ENCODE results near the gene GNA14.
A peak's percentile ranks its signal among the peaks of the same experiment; 100 is the strongest.
"Not testable (repeated sequence)": the region's sequence is repeated elsewhere in the genome, so short reads cannot be mapped to it uniquely, and the experiment has no call there.

Gene GNA14

DNA sequence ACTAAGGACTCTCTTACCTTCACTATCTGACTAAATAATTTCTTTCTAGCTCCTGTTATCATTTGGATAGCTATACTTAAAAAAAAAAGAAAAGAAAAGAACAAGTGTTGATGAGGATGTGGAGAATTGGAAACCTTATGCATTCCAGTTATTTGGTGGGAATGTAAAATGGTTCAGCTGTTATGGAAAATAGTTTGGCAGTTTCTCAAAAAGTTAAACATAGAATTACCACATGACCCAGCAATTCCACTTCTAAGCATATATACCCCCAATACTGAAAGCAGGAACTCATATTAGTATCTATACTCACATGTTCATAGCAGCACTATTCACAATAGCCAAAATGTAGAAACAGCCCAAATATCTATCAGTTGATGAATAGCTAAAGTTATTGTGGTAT is 61.1 kb downstream of the GNA14 start:
- no peak for DNase-seq

DNA sequence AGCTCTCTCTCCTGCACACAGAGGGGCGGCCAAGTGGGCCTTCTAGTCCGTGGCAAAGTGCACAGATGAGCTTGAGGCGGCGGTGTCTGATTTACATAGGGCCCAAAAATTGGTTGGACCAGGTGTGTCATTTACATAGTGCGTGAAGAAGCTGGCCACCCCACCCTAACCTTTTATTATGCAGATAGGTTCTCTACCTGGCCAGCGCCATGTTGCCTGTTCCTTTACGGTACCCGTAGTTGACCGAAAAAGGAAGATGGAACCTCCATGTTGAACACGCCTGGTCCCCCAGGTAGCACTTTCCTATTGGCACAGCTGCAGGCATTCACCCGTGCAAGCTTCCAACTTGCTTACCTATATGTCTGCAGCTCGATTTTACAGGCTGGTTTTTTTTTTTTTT is 61.5 kb downstream of the GNA14 start:
- no peak for DNase-seq

DNA sequence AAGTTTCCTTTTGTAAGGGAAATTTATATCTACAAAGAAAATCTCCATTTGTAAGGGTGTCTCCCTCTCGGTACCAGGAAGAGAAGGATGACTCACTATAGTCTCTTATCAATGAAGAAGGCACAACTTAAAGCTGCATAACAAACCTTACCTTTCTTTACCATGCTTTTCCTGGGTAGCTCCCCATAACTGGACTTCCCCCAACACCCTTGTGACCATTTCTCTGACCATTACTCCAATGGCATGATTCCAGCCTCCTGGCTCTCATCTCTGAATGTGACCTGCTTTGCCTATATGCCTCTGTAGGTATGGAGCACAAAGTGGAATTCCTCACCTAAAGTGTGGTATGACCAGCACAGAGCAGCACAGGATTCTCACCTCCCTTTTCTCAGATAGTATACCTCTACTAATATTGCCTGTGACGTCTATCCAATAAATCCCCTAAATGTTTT is 62.8 kb downstream of the GNA14 start:
- DNase-seq: peak; percentile 70

DNA sequence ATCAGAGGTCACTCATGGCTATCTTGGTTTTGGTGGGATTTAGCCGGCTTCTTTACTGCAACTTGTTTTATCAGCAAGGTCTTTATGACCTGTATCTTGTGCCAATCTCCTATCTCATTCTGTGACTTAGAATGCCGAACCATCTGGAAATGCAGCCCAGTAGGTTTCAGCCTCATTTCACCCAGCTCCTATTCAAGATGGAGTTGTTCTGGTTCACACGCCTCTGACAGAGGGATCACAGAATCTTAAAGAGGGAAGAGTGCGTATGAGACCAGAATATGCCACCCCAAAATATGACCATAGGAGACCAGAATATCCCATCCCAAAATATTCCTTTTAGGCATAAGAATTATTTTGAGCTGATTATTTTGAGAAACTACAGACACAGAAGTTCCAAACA is 63.2 kb downstream of the GNA14 start:
- DNase-seq: not testable (repeated sequence)

DNA sequence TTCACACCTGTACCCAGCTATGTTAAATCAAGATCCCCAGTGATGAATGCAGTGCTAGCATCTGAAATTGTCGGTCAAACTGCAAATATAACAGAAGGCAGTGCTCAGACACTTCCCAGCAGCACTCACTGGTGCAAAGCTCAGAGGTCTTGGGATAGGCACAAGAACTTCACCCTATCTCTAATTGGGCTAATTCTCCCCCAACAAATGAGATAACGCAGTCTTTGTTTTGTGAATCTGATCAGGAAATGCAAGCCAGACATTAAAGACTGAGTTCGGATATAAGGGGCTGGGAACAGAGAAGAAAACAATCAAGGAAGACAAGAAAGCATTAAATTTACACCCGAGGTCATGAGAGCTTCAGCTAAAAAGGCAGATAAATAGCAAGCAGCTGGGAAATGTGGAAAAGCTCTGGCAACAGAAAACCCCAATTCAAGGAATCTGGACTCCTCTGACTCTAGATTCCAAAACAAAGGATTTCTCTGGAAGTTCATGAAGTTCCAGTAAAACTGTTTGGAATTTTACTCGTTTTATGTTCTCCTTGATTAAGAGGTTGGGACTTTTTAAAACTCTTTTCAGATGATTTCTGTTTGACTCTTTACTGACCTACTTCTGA is 65.1 kb downstream of the GNA14 start:
- no peak for DNase-seq

DNA sequence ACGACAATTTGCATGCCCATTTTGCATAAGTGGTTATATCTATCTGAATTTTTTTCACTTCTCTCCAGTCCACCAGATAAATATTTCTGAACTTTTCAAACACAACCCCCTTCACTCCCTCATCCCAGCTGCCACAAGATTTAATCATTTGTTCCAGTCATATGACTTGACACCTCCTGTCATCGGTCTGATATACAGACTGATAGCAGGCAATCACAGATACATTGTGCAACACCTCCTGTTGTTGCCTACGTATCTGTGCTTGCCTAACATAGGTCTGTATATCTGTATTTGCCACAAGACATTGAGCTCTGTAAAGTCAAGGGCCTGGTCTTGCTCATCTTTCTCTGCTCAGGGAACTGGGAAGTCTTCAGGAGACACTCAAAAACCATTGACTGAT is 65.6 kb downstream of the GNA14 start:
- peak; percentile 74 for DNase-seq

DNA sequence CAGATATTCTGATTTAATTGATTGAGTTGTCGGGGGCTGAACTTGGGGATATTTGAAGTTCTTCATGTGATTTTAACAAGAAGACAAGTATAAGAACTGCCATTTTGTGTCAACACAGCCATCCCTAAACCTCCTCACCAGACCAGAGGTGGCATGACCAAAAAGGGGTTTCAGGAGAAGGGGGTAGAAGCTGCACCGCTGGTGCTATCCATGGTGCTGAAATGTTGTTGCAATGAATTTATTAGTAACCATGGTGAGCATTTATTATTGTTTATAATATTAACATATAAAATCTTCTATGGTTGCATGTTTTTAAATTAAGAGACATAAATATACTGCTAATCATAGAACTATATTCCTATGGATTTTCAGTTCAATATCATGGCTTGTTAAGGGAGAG is 72.3 kb downstream of the GNA14 start:
- DNase-seq: peak; percentile 77

DNA sequence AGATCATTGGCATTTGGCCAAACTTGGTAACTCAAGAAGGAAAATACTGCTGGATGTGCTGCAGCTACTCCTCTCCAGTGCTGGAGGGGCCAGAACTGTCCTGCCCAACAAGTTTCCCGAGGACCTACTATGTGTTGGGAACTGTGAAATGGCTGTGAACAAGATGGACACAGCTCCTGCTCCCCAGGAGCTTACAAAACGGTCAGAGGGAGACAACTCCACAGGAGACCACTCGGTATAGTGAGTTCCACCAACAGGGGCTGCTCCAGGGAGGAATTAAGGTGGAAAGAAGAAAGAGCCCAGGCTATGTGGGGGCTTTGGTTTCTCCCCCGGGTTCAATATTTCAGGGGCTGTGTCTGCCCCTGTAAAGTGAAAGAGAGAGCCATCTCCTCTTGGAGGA is 78.8 kb downstream of the GNA14 start:
- DNase-seq: no peak

DNA sequence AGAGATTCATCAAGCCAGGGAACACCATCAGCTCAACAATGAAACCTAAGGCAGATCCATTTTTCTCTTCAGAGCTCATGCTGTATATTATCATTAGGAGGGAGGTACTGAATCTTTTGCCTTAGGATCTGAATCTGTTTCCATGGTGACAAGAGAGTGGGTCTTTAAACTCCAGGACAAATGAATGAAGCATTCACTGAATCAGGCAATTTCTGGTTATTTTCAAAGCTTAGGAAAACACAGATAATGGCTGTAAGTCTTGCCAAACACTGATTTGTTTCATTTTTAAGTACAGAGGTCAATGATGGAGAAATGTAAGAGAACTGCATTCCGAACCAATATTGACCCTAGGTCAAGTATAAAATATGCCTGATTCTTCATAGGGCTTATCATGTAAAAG is 84.9 kb downstream of the GNA14 start:
- no peak for DNase-seq

DNA sequence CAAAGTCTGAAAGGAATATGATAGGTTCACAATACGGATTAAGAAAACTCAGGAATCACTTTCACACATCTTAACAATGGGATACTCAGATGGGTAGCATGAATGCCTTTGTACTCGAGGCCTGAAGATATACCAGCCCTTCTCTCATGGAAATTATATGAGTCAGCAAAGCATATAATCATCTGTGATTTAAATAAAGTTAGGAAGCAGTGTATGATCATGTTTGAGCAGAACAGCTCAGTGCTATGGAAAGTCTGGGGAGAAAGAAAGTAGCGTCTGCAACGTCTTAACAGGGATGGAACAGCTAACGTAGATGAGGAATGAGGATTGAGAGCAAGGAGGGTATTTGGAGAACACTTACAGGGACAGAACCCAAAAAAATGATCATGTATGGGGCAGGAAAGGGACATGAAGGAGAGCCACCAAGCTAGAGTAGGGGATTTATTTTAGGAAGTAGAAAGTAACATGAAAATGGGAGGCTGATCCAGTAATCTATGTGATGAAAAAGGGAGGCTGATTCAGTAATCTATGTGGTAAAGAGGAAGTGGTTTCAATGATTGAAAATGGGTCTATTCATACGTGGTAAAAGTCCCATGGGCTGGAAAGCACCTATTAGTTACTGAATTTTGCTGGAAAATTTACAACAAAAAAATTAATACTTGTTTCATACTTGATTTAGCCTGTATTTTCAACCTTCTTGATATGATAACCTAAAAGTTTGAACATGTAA is 85.9 kb downstream of the GNA14 start:
- peak; percentile 12 for DNase-seq

DNA sequence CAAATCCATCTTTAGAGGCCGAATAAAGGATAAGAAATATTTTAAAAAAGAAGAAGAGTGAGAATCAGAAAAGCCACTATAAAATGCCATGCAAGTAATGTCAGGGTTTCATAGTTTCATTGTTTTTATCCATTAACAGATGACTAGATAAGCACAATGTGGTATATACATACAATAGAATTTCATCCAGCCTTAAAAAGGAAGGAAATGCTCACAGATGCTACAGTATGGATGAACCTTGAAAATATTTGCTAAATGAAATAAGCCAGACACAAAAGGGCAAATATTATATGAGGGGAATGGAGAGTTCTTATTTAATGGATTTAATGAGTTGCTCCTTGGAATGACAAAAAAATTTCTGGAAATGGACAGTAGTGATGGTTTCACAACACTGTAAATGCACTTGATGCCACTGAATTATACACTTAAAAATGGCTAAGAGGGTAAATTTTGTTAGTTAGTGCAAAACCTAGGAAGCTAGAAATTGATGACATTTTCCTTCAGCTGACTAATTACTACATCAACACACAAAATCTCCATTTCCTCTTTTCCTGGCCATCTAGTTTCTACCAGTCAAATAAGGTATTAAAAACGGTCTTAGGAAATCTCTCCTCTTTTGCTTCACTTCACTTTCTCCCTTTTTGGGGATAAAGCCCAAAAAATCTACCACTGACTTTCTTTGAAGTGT is 86.6 kb downstream of the GNA14 start:
- peak; percentile 12 for DNase-seq

DNA sequence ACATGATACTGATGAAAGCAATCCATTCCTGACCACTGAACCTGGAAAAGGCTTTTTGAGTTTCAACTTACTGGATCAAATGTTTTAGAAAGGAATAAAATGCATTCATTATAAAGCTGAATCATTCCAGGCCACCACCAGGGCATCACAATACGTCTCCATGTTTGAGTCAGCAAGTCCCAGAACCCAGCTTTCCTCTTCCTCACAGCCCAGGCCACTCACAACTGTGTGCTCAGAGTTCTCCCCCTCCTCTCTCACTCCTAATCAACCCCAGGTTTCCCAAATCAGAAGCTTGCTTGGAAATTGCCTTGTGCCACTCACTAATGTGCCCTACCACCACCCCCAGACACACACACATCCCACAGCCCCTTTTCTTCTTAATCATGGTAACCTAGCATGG is 91.7 kb downstream of the GNA14 start:
- DNase-seq: no peak

DNA sequence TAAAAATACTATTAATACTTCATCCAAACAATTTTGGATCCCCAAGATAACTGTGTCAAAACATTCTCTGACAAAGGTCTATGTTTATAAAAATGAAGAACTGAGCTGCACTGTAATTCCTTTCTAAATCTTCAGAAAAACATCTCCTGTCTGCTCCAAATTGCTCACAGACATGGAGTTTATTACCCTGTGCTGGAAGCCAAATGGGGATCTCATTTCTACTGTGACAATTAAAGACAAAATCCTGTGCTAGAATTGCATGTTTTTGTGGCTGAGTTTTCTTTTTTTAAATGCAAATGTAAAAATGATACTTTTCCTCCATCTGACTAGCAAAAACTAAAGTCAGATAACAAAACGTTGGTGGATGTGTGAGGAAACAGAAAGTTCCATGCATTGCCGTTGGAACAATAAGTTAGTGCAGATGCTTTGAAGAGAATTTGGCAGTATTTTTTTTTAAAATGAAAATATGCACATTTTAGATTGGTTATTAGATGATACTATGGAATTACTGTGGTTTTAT is 93.5 kb downstream of the GNA14 start:
- DNase-seq: no peak

DNA sequence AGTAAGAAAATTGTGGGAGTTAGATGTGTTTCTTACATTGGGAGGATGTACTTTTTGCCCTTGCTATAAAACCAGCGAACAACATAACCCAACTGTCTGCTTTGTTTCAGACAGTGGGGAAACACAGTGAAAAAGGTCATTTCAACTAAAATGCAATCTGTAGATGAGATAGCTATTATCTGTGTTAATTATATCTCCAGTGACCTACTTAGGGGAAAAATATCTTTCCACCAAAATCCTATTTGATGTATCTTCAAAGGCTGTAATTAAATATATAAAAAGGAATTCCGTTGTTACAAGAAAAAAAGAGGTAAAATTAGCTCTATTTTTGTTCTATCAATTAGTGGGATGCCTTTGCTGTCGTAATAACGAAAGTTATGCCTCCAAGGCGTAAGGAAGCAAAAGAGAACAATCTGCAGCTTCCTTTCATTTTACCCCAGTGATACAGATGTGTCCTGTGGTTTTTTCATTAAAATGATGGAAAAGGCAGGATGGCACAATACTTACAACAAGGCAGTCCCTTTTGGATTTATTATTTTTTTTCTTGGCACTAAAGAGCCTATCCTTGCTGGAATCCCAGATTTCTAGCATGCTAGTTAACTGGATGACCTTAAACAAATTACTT is 100.9 kb downstream of the GNA14 start:
- no peak for DNase-seq

DNA sequence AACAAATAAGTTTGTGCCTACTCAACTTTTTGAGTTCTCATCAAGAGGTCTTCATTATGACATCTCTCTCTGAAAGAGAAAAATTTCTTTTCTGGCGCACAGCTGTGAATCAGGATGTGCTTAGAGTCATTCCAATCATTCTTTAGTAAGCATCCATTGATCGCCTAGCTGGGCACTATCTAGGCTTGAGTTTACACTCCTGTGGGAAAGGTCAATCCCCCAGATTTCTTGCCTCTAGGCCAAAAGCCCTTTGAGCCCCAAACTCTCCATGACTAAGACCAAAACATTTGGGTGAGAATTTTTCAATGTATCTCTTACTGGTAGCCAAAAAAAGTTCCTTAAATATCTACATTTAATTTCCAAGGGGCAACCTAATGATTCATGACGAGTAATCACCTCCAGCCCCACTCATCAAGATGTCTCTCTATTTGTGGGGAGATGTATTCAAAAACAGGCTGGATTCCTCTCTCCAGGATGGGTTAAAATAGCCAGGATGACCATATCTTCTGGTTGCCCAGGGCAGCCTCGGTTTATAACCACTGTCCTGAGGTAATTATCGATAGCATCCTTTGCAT is 101.7 kb downstream of the GNA14 start:
- no peak for DNase-seq

DNA sequence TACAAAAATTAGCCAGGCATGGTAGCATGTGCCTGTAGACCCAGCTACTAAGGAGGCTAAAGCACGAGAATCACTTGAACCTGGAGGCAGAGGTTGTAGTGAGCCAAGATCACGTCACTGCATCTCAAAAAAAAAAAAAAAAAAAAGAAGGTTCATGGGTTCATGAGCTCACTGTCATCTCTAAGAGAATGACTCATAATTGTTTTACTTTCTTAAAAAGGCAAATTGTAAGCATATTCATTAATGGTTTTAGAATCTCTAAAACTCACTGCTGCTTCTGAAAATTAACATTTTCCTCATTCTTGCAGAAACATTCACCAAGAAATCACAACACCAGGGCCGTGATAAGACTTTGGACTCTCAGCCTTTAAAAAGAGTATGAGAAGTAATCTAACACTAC is 103.6 kb downstream of the GNA14 start:
- no peak for DNase-seq

DNA sequence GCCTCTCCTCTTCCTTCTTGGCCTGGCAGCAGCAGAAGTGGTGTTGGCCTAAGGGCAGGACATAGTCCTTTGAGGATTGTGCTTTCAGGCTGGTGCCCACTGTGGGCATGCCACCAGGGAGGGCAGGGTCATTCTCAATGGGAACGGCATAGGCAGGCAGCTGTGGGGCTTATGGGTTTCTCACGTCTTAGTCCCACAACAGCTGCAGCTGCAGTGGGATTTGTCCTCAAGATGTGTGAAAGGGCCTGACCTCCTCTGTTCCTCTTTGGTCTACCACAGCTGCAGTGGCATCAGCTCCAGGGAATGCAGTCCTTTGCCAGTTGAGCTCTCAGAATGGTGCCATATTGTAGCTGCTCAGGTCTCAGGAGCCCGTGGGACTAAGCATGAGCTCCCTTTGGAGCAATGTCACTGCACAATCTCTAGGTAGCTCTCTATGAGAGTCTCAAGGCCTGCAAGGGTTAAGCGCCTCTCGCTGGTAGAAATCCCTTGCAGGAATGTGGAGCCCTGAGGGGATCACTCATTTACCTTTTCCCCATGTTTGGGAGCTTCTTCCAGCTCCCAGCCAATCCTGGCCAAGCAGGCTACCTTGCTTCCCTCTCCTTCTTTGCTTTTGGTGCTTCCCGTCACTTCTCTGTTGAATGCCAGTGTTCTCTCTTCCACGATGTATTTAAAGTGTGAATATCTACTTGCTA is 104.8 kb downstream of the GNA14 start:
- DNase-seq: no peak

DNA sequence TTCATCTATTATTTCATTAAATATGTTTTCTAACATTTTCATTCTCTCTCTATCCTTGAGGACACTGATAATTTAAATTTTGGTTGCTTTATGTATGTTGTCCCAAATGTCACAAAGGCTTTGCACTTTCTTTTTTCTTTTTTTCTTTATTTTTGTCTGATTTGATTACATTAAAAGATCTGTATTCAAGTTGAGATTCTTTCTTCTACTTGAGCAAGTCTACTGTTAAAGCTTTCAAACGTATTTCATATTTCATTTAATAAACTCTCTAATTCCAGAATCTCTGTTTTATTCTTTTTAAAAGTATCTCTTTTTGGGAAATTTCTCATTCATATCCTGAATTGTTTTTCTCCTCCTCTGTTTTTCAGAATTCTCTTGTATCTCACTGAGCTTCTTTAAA is 106.5 kb downstream of the GNA14 start:
- DNase-seq: no peak

DNA sequence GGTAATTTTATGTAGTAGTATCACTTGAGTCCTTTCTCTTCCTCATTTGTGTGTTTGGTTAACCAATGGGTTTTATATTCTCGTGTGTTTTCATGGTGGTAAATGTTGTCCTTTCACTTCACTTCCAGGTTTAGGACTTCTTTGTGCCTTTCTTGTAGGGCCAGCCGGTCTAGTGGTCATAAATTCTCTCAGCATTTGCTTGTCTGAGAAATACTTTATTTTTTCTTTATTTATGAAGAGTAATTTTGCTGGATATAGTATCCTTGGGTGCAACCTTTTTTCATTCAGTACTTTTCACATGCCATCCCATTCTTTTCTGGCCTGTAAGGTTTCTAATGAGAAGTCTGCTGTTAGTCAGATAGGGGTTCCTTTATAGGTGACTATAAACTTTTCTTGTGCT is 107.1 kb downstream of the GNA14 start:
- no peak for DNase-seq

DNA sequence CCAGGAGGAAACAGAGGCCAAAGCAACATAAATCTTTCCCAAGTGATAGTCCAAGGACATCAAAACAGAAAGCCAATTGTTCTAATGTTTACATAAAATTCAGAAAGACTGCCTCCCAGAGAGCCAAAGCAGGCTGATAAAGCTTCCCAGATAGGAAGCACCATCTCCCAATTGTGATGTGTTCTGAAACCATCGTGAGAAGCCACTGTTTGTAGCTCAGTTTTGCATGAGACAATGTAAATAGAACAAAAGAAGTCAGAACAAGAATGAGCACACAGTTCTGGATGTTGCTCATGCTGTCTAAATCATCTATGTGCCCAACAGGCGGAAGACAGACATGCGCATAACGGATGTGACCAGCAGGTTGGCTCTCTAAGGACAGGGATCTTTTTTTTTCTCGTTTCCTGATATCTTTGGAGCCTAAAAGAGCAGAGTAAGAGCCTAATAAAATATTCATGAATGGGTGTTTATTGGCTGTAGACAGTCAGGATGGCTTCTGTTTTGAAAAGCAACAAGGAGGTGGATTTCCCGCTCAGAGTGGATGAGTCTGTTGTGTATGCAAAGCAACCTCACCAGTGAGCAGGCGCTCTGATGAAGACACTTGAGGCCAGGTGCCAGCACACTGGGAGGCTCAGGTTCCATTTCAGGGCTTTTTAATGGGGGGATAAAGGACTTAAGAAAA is 113.6 kb downstream of the GNA14 start:
- DNase-seq: no peak

DNA sequence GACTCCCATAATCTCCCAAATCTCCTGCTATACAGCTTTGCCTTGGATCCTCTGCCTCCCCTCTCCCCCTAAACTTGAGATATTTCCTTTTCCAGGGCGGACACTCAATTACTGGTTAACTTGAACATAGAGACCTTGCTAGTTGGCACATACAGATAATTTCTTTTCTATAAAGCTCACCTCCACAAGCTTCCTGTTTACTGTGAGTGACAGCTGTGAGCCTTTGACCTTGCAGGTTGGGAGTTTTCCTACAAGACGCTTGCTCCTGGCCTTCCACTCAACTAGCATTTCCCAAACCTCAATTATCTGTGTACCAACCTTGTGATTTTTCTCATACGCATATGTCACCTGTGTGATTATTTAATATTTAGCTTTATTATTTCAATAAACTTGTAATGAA is 114.5 kb downstream of the GNA14 start:
- DNase-seq: no peak

DNA sequence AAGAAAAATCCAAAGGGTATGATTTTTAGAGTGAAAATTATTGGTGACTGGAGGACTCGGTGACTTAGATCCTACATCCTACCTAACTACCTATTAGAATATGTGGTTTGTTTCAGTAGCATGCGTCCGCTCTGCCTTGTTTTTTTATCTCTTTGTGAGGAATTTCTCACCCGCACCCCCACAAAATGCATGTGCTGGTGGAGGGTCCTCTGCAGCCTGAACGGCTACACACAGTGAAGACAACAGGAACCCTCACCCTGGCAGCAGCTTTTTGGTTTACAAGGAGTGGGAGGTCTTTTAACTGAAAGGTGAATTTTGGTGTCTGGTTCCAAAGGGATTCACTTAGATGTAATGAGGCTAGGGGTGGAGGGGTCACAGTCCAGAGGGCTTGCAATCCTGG is 115.5 kb downstream of the GNA14 start:
- no peak for DNase-seq

All from hematopoietic multipotent progenitor cell treated with erythropoietin and hydrocortisone succinate and interleukin-3 and kit ligand, for 4 days (in vitro differentiated cells).